Right renal pelvis (tissue), 4 donors: ENCODE results near the gene PNMA8C. TPM values are rescaled to one million over a fixed set of nuclear protein-coding genes. Genes with fewer than 3 reads are reported as not detected.
A peak's percentile ranks its signal among the peaks of the same experiment; 100 is the strongest.

Experiments used
- DNase-seq, 4 donors: peaks; one replicate each; pipeline ENCODE4 v3.0.0-alpha.2; 2013; ENCODE audit warnings: low read depth in 4 of 4, low spot score in 3 of 4, missing footprints in 1 of 4
- polyA plus RNA-seq, 4 donors: library from polyadenylated mRNA; unstranded; fragments of 120-200 nt; gene quantifications; one replicate each; pipeline ENCODE4 v1.2.1, GENCODE V29; 2013; ENCODE audit not compliant: insufficient read length in 4 of 4

PNMA8C gene
- polyA plus RNA-seq, result under 1 TPM; 0.41 to 0.80 (median 0.57) TPM

- DNase-seq, result no peak
Observed at GRCh38 chr19:46428239-46429135, at the start of gene PNMA8C. PNMA8C (minus strand) TSS chr19:46428936; CDS start chr19:46428359, 577 bp downstream.

DNA sequence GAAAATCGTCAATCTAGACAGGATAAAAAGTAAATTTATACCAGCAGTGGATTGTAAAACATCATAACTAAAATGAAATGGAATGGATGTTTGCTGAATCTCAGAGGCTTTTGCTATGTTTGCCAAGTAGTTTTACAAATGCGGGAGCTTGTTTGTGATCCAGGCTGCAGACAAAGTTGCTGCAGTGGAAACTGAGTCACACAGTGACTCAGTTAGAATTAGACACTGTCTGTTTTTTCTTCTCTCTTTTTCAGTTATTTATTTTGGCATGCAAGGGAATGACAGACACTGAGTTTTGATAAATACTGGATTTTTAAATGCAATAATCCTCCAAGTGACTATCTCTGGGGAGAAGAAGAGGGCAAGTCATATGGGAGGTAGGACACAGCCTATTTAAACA is 47.2 kb upstream of the PNMA8C start:
- no peak for DNase-seq

DNA sequence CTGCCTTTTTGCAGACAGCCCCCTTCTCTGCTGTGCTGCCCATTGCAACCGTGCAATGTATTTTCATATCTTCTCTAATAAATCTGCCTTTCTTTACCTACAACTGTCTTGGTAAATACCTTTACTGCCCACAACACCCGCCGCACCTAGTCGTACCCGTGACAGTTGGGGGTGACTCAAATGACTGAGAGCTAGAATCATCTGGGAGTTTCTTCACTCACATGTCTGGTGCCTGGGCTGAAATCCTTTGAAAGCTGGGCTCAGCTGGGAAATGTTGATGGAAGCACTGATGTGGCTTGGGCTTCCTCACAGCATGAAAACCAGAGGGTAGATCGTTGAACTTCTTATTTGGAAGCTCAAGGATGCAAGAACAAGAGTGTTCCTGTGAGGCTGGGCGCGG is 45.5 kb upstream of the PNMA8C start:
- no peak for DNase-seq

DNA sequence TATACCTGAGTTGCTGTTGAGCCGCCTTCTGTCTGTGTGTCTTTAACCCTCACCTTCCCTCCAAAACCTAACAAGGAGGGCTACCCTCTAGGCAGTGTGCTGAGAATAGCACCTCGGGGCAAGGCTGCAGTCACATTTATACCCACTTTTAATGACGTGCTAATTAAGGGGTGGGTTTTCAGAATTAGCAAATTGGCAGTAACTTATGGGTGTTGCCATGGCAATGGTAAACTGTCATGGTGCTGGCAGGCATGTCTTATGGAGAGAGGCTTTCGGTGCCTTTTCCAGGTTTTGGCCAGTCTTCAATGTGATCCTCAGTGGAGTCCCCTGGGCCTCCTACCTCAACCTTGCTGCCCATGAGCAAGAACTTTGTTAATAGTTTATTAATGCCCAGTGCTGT is 43.9 kb upstream of the PNMA8C start:
- no peak for DNase-seq

- no peak for DNase-seq
Observed at GRCh38 chr19:46471811-46472543, 43.2 kb upstream of the PNMA8C start.

DNA sequence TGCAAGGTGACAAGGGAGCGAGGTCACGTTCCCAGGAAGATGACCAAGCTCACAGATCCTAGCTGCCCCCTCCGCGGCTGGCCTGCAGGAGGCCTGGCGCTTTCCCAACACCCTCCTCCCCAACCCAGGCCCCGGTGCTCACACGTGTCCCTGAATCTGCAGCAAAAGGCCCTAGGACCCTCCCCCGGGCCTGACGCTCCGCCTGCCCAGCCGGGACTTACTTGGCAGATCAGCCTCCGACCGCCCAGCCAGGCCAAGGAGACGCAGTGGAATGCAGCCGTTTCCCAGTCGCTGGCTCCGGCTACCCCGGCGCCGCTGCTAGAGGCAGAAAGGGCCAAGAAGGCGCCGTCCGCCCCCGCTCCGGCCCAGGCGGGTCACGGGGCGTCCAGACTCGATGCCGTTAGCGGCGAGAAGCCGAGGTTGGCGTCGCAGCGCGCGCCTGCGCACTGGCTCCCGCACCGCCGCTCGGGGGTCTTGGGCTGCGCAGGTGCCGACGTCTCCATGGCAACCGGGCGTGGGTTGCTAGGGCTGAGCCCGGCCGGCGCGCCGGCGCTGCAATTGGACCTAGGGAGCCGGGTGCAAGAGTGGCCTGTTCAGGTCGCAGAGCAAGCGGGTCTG is 42.5 kb upstream of the PNMA8C start, which contains the start of gene PNMA8A:
TSS of gene PNMA8A (minus strand) at position 448 of the 618 bp plus-strand sequence. CDS start 528 bp downstream, outside the sequence.
- DNase-seq, result peak; percentile 82 to 87 (median 83)

DNA sequence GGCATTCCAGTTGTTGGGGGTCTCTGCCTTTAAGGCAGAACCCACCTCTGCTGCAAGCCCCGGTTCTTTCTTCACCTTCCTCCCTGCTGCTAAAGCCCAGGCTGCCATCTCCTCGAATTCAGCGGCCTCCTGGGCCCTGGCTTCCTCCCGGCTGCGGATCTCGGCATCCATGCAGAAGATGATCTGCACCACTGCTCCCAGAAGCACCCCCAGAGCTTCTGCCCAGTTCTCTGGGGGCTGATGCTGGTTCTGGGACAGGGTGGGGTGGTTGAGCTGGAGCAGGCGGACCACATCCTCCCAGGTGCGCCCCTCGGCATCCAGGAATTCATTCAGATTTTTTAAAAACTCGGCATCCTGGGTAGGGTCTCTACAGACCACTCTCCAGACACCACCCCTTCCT is 41.6 kb upstream of the PNMA8C start:
- DNase-seq, result no peak

- DNase-seq, result no peak
Observed at GRCh38 chr19:46469541-46470185, 40.9 kb upstream of the PNMA8C start.

DNA sequence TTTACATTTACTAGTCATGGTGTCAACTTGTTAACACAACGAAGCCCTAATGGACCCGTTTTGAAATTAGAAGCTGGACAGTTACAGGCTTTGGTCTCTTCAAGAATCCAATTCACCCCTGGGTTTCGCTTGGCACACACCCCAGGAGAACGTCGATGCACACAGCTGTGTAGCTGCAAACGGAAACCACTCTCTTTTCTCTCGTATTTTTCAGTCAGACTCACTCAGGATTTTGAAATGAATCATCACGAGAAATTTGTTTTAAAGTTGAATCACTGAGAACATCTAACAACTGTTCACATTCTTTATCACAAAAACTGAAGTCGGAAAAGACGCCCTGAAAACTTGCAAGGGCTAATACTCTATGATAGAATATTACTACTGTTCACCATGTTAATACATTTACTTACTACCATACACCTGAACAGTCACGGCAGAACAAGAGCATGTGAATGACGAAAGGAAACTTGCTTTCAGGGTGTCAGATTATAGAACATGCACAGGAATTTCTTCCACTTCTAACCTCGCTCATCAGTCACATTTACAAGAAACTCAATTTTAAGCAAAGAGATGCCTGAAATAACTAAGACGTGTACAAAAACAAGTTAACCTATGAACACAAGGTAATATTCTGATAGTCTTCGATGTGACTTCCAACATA is 37.9 kb upstream of the PNMA8C start:
- DNase-seq, result no peak

DNA sequence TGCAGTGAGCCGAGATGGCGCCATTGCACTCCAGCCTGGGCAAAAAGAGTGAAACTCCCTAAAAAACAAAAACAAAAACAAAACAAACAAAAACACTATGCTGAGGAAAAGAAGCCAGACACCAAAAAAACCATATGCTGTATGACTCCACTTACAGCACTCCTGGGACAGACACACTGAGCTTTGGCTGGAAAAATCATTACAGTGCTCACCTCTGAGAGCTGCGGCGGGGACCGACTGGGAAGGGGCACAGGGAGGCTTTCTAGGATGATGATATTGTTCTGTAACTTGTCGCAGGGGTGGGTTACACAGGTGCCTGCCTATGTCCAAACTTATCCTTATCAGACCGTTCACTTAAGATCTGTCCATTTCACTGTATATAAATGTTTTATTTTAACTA is 34.8 kb upstream of the PNMA8C start:
- DNase-seq, result no peak

GRCh38 chr19:46461537-46461936 is 32.8 kb upstream of the PNMA8C start:
- no peak for DNase-seq

DNA sequence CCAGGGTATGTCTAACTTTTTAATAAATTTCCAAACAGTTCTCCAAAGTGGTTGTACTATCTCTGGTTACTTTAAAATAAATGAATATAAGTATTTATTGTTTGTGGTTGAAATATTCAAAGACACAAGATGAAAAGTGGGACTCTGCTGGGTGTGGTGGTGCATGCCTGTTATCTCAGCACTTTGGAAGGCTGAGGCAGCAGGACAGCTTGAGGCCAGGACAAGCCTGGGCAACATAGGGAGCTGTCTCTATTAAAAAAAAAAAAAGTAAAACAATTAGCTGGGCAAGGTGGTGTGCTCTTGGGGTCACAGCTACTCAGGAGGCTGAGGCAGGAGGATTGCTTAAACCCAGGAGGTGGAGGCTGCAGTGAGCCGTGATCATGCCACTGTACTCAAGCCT is 32.2 kb upstream of the PNMA8C start:
- no peak for DNase-seq

GRCh38 chr19:46460055-46460454 is 31.3 kb upstream of the PNMA8C start:
- no peak for DNase-seq

DNA sequence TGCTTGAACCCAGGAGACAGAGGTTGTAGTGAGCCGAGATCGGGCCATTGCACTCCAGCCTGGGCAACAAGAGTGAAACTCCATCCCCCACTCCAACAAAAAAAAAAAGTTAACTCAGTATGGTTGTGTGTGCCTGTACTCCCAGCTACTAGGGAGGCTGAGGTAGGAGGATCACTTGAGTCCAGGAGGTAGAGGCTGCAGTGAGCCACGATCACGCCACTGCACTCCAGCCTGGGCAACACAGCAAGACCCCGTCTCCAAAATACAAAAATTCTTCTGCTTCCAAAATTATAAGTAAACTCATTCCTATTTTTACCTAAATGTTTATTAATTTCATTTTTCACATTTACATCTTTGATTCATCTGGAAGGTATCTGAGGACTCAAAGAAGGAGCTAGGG is 28.2 kb upstream of the PNMA8C start:
- DNase-seq, result no peak

DNA sequence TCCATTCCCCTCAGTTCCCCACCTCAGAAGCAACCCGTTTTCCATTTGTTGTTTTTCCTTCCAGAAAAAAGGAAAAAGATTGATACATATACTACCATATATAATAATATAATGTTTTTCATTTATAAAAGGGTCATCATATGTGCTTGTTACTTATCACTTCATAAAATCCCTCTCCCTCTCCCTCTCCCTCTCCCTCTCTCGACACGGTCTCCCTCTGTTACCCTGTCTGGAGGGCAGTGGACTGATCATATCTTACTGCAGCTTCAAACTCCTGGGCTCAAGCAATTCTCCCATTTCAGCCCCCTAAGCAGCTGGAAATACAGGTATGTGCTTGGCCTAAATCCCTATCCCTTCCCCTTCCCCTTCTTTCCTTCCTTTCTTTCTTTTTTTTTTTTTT is 25.5 kb upstream of the PNMA8C start:
- DNase-seq, result no peak

GRCh38 chr19:46453661-46454060 is 24.9 kb upstream of the PNMA8C start:
- no peak for DNase-seq

GRCh38 chr19:46452186-46452585 is 23.4 kb upstream of the PNMA8C start:
- no peak for DNase-seq

- DNase-seq, result no peak
Observed at GRCh38 chr19:46451352-46451751, 22.6 kb upstream of the PNMA8C start.

GRCh38 chr19:46450737-46451136 is 22.0 kb upstream of the PNMA8C start:
- DNase-seq, result no peak

- DNase-seq, result no peak
Observed at GRCh38 chr19:46449228-46449627, 20.5 kb upstream of the PNMA8C start.
